ENCODE measurements around the gene JUNB.

Gene JUNB

GRCh38 chr19:12774588-12775555 is 16.4 kb upstream of the JUNB start, which contains the start of gene HOOK2:
Gene HOOK2 (minus strand): TSS chr19:12775552. CDS start chr19:12775449, 103 bp downstream.
- DNase-seq, result no peak

GRCh38 chr19:12777217-12778016 is 13.9 kb upstream of the JUNB start:
- peak; percentile 82 to 94 (median 90) for DNase-seq

- DNase-seq, result peak; percentile 73 to 86 (median 79)
Measured at GRCh38 chr19:12778017-12778904, 13.0 kb upstream of the JUNB start.

- DNase-seq, result no peak
Measured at GRCh38 chr19:12778905-12779161, 12.5 kb upstream of the JUNB start.

- peak; percentile 23 to 52 (median 40) for DNase-seq
Measured at GRCh38 chr19:12779162-12779993, 11.9 kb upstream of the JUNB start.

- no peak for DNase-seq
Measured at GRCh38 chr19:12782174-12782423, 9.2 kb upstream of the JUNB start.

GRCh38 chr19:12782424-12783290 is 8.6 kb upstream of the JUNB start:
- DNase-seq, result peak; percentile 97 to 99 (median 98)

- DNase-seq, result peak in 2 of 4 experiments; percentile 29 to 45
Measured at GRCh38 chr19:12783291-12783848, 7.9 kb upstream of the JUNB start.

GRCh38 chr19:12783849-12784393 is 7.4 kb upstream of the JUNB start:
- DNase-seq, result peak; percentile 69 to 85 (median 78)

- peak in 3 of 4 experiments; percentile 31 to 42 (median 38) for DNase-seq
Measured at GRCh38 chr19:12784394-12784870, 6.9 kb upstream of the JUNB start.

- peak; percentile 43 to 50 (median 47) for DNase-seq
Measured at GRCh38 chr19:12784871-12785430, 6.3 kb upstream of the JUNB start.

GRCh38 chr19:12785431-12786031 is 5.8 kb upstream of the JUNB start:
- peak; percentile 85 to 93 (median 90) for DNase-seq

GRCh38 chr19:12786141-12786870 is 5.0 kb upstream of the JUNB start:
- DNase-seq, result peak; percentile 97 to 99 (median 98)

- peak; percentile 44 to 68 (median 66) for DNase-seq
Measured at GRCh38 chr19:12786952-12787351, 4.3 kb upstream of the JUNB start.

GRCh38 chr19:12787458-12787857 is 3.8 kb upstream of the JUNB start:
- DNase-seq, result peak in 1 of 4 experiments; percentile 21

GRCh38 chr19:12788042-12788681 is 3.1 kb upstream of the JUNB start:
- DNase-seq, result peak in 2 of 4 experiments; percentile 11 to 34

- peak; percentile 87 to 94 (median 94) for DNase-seq
Measured at GRCh38 chr19:12788682-12789097, 2.6 kb upstream of the JUNB start.
